HG03066 (cell line): ENCODE results near the gene MYO7A.

Experiments used
- ATAC-seq: cut with Tn5 transposase; IDR thresholded peaks from one replicate; pipeline ENCODE4 v1.9.1; 2021; ENCODE audit warnings: low read depth; ENCODE audit not compliant: unreplicated experiment

Gene MYO7A

DNA sequence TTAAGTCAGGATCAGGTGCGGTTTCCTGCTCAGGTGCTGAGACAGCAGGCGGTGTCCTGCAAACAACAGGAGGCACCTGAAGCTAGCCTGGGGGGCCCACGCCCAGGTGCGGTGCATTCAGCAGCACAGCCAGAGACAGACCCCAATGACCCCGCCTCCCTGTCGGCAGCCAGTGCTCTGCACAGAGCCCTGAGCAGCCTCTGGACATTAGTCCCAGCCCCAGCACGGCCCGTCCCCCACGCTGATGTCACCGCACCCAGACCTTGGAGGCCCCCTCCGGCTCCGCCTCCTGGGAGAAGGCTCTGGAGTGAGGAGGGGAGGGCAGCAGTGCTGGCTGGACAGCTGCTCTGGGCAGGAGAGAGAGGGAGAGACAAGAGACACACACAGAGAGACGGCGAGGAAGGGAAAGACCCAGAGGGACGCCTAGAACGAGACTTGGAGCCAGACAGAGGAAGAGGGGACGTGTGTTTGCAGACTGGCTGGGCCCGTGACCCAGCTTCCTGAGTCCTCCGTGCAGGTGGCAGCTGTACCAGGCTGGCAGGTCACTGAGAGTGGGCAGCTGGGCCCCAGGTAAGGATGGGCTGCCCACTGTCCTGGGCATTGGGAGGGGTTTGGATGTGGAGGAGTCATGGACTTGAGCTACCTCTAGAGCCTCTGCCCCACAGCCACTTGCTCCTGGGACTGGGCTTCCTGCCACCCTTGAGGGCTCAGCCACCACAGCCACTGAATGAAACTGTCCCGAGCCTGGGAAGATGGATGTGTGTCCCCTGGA, at the start of gene MYO7A:
TSS of gene MYO7A (plus strand) at position 327 of the 772 bp plus-strand sequence. CDS start 2,389 bp downstream, outside the sequence.
- no peak for ATAC-seq

DNA sequence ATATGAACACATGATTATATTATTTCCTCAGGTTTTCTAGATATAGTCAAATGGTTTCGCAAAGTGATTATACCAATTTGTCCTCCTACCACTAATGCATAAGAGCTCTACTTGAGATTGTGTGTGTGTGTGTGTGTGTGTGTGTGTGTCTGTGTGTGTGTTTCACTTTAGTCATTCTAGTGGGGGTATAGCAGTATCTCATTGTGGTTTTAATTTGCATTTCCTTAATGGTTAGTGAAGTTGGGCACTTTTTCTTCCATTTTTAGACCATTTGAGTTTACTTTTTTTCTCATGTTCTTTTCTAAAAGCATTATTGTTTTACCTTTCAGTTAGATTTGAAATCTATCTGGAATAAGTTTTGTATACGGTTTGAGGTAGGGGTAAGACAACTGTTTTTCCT, 48.4 kb upstream of the MYO7A start:
- ATAC-seq: no peak

DNA sequence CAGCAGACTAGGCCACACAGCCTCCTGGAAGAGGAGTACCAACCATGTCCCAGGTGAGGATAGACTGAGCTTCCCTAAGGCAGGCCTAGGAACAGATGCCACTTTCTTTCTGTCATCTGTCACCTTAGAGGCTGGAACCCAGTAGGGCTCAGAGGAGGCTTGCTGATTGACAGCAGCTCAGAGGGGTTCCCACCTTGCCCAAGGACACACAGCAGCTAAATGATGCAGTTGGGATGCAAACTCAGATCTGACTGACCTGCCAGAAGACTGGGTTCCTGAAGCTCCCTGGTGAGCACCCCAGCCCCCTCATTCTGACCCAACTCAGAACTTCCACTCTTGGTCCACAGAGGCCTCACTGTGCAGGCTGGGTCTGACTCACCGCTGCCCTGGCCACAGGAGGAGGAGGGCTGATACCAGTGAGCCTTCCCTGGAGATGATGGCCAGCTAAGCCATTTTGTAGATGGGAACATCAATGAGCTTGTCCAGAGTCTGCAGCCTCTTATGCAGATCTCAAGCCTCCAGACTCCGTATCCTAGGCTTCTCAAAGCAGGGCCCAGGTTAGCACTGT, 47.3 kb upstream of the MYO7A start:
- ATAC-seq: no peak

- no peak for ATAC-seq
Observed at GRCh38 chr11:77081381-77081851, 46.6 kb upstream of the MYO7A start.

GRCh38 chr11:77081976-77082836, 45.8 kb upstream of the MYO7A start:
- no peak for ATAC-seq

- no peak for ATAC-seq
Observed at GRCh38 chr11:77082838-77083565, 45.0 kb upstream of the MYO7A start.

DNA sequence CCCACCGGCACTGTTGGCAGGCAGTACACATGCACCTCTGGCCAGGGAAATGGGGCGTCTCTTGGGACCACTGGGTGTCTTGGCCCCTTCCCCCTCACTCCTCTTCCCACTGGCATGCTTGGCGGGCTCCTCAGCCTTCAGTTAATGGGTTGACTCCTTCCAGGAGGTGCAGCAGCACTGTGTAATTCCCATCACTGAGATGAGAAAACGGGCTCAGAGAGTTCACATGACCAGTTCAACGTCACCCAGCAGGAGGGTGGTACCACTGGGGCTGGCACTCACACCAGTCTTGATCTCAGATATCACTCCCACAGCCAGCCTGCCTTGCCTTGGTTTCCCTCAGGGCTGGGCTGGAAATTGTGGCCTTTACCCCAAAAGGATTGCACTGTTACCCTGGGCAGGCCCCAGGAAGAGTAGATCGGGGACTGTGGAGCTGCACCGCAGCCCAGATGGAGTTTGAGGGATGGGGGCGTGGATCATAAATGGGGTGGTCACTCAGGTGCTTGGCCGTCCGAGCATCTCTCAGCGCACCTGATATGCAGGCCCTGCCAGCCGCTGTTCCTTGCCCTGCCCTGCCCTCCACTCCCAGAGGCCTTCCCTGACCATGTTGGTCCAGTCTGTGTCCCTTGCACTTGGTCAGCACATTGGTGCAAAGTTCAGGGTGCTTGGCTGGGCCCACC, 44.3 kb upstream of the MYO7A start:
- no peak for ATAC-seq

- no peak for ATAC-seq
Observed at GRCh38 chr11:77084581-77085191, 43.4 kb upstream of the MYO7A start.

GRCh38 chr11:77085652-77086051, 42.4 kb upstream of the MYO7A start:
- no peak for ATAC-seq

GRCh38 chr11:77086521-77087472, 41.2 kb upstream of the MYO7A start:
- no peak for ATAC-seq

GRCh38 chr11:77087723-77088225, 40.3 kb upstream of the MYO7A start:
- ATAC-seq: no peak

GRCh38 chr11:77088236-77089003, 39.6 kb upstream of the MYO7A start:
- no peak for ATAC-seq

DNA sequence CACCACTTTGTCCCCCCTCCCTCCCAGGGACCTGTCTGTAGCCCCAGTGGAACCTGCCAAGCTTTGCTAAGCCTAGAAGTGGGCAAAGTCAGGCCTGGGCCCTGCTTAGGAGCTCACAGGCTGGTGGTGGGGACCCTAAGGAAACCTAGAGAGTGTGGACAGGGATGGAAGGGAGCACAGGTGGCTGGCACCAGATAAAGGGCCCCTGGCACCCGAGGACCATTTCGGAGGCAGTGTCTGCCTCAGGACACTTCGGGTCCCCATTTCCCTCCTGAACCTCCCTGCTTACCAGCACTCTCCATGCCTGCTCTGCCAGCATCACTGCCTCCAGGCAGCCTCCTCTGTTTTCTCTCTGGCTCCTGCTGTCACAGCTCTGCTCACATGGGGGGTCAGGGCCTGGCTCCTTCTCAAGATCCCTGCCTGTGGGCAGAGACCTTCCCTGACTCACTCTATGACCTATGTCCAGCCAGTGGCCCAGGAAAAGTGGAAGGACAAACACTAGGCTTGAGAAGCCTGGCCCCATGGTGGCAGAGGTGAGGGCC, 39.0 kb upstream of the MYO7A start:
- no peak for ATAC-seq

- ATAC-seq: no peak
Observed at GRCh38 chr11:77090046-77090372, 38.0 kb upstream of the MYO7A start.

DNA sequence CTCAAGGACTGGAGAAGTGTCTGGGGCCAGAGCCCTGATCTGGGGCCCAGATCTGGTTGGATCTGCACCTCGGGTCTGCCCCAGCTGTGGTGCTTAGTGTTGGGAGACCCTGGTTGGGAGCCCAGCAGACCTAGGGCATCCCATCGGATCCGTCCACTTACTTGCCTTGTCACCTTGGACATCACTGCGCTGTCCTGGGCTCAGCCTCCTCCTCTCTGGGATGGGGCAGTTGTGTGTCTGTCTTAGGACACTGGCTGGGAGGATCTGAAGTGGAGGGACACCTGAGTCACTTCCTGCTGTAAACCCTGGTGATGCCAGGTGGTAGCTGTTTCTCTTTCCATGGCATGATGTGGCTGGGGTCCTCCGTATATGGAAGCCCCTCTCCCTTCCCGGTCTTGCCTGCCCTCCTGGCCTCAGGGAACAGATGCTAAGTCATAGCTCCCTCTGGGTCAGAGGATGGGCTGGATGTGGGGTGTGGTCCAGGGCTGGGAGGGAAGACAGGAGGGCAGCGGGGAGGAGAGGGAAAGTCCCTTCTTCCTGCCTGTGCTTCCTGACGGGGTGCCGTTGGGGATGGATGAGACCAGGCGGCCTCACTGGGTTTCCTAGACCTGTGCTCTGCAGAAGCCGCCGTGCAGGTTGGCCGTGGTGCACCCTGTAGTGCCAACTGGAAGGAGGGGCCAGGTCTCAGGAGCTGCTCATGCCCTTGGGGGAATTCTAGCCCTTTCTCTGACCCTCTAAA, 37.5 kb upstream of the MYO7A start:
- ATAC-seq: no peak

DNA sequence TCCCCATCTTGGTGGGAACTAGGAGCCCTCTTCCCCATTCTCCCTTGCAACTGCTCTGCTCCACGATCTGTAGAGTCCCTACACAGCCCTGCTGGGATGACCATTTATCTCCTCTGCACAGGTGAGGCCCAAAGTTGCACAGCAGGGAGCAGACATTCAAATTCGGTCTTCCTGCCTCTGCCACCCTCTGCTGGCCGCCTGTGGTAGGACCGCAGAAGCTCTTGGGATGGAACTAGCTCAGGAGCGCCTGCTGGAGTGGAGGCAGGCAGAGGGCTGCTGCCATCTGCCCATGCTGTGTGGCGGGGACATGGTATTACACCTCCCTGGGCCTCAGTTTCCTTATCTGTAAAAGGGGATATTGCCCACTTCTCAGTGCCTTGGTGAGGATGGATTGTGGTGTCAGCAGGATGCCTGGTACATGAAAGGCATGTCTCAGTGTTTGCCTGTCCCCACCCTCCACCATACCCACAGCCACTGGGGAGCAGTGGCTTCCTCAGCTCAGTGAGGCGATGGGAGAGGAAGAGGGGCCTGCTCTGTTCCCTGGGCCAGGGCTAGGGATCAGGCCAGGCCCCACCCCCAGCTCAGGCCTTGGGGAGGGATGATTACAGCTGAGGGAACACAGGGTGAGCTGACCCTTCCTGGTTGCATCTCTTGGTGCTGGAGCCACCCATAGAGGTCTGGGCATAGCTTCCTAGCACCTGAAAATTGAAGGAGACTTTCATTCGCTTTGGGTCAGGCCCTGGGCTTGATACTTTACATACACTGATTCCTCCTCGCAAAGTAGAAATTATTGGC, 36.7 kb upstream of the MYO7A start:
- peak; percentile 91 for ATAC-seq
